KOPT-K1 (cell line): ENCODE results near the gene RGL3.

Source experiments
- H3K27ac ChIP-seq: fragments of 200-600 bp; sonication (generic); 2 replicates; pipeline ENCODE4 v1.5.1; 2016; ENCODE audit warnings: antibody characterized with exemption, mild to moderate bottlenecking, low read depth, low read length; ENCODE audit not compliant: poor library complexity, severe bottlenecking
- H3K36me3 ChIP-seq: fragments of 200-600 bp; sonication (generic); 2 replicates; pipeline ENCODE4 v1.5.1; 2017; ENCODE audit warnings: antibody characterized with exemption, mild to moderate bottlenecking, low read length, moderate library complexity; ENCODE audit not compliant: insufficient read depth
- H3K9me3 ChIP-seq: fragments of 200-600 bp; sonication (generic); 2 replicates; pipeline ENCODE4 v1.5.1; 2017; ENCODE audit warnings: antibody characterized with exemption, low read length, mild to moderate bottlenecking; ENCODE audit not compliant: insufficient read depth, poor library complexity, severe bottlenecking

RGL3 gene

DNA sequence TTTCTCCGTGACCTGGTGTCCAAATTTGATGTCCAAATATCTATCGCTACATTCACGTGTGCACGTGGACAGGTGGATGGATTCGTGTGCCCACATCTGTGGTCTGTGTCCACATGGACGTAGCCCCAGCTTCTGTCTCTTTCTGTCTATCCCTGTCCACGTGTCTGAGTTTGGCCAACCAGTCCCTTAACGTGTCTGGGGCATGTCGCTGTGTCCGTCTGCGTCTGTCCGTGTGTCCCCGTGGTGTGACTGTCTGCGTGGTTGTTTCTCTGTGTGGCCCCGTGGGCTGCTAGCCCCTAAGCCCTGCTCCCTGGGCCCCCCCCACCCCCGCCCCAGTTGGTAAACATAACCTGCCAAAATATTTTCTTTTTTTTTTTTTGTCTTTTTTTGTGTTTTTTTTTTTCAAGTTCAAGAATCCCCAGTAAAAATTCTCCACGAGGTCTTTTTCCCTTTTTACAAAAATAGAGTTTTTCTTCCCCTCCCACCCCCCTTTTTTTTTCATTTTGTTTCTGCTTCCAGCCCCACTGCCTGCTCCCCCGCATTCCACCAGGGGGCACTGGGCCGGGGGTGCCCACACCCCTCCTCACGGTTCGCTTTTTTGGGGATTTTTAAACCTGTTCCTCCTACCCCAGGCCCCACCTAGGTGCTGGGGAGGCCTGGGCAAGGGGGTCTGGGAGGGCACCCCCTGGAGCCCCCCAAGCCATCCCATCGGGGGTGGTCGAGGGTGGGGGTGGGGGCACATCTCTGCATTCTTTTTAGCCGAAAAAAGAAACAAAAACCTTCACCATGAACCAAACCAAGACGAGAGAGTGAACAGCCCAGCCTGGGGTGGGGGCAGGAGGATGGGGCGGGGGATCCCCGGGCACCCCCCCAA, 34.6 kb upstream of the RGL3 start:
- peaks cover 25% of the 10 kb centered on the region for H3K36me3 ChIP-seq
- H3K9me3 ChIP-seq = no peaks in the 10 kb centered on the region
- no peak overlapping the region for H3K27ac ChIP-seq

DNA sequence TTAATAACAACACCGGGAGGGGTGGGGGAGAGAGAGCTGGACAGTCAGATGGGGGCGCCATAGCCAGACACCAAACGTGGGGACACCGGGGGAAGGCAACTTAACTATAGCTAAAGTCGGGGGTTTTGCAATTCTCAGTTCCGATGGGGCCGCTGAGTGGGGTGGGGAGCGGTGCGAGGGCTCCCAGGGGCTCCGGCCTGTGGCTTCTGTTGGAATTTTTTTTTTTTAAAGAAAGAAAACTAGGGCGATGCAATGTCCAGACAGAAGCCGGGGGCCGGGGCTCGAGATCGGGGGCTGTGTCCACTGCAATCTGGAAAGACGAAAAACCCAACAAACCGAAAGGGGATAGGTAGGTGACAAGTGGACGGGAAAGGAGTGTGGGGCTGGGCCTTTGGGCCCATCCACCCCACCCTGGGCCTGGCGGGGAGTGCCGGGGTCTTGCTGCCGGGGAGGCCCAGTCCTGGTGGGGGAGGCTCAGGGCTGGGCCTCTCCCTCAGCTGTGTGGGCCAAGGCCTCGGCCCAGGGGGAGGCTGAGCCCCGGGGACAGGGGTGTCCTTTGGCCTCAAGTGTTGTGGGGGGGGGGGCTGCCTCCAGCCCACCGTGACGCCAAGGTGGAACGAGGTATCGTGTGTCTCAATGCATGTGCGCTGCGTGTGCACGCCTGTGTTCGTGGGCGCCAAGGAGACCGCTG, 33.7 kb upstream of the RGL3 start:
- Histone ChIP-seq H3K9me3 (no peaks in the 10 kb centered on the region), H3K36me3 (peaks cover 34% of the 10 kb centered on the region), H3K27ac (no peak overlapping the region)

DNA sequence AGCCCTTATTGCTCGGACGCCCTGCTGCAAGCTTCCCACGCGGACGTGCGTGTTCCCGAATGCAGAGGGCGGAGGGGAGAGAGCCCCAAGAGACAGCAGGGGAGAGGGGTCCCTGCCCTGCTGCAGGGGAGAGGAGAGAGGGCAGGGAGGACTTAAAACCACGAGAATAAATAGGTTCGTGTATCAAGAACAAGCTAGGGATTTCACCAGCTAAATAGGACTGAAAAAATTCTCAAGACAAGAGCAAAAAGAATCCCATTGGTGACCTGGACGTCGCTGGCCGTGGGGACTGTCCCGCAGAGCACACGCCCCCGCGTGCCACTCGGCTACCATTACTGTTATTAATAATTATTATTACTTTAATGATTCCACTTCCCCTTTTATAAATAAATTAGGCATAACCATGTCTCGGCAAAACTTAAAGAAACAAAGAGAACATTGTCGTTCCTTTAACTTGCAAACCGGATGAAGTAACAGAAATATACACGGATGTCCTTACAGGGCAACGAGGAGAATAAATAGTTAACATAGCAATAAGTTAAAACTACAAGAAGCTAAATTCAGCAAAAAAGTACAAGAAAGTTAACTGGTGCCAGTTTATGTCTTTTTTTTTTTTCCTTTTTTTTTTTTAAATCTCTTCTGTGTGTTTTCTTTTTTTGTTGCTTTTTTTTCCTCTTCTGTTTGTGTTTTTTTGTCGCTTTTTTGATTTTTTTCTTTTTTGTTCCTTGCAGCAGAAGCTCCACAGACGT, 32.9 kb upstream of the RGL3 start:
- Histone ChIP-seq H3K9me3 (no peaks in the 10 kb centered on the region), H3K36me3 (peaks cover 42% of the 10 kb centered on the region), H3K27ac (no peak overlapping the region)

DNA sequence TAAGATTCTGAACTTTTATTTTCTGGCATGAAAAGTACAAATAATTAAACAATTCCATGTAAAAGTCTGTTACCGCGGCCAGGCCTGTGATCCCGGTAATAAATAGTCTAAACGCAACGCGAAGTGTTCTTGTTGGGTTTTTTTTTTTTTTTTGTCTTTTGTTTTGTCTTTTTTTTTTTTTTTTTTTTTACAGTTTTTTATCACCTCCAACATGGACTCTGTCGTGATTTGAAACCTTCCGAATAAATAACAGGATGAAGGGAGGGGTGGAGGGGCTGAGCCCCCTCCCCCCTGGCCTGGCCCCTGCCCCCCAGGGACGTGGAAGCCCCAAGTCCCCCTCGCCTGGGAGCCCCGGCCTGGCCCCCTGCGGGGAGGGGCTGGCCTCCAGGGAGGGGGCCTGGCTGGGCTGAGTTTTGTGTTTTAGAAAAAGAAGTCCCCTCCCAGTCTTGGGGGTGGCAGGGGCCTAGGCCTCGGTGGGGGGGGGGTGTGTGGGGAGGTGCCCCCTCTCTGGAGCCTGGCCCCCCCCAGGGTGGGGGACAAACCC, 32.3 kb upstream of the RGL3 start:
- H3K9me3 ChIP-seq = no peaks in the 10 kb centered on the region
- H3K36me3 ChIP-seq = peaks cover 48% of the 10 kb centered on the region
- H3K27ac ChIP-seq = no peak overlapping the region

DNA sequence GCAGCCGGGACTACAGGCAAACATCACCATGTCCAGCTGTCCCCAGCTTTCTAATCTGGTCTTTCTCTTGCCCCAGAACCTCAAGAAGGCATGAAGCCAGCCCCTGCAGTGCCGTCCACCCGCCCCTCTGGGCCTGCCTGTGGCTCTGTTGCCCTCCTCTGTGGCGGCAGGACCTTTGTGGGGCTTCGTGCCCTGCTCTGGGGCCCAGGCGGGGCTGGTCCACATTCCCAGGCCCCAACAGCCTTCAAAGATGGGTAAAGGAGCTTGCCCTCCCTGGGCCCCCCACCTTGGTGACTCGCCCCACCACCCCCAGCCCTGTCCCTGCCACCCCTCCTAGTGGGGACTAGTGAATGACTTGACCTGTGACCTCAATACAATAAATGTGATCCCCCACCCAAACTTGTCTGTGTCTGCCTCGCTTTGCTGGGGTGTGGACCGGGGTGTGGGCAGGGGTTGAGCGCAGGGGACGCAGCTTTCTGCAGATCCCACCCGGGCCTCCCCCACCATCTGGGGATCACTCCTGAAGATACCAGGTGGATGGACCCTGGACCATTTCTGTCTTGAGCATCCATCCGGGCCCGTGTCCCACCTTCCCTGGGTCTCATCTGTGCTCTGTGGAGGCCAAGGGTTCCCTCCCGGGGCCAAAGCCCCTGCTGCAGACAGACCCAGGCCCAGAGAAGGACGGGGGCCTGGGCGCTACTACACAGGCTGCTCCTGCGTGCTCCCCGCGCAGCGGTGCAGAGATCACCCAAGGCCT, 31.6 kb upstream of the RGL3 start:
- Histone ChIP-seq H3K27ac (no peak overlapping the region), H3K36me3 (peaks cover 55% of the 10 kb centered on the region), H3K9me3 (no peaks in the 10 kb centered on the region)

DNA sequence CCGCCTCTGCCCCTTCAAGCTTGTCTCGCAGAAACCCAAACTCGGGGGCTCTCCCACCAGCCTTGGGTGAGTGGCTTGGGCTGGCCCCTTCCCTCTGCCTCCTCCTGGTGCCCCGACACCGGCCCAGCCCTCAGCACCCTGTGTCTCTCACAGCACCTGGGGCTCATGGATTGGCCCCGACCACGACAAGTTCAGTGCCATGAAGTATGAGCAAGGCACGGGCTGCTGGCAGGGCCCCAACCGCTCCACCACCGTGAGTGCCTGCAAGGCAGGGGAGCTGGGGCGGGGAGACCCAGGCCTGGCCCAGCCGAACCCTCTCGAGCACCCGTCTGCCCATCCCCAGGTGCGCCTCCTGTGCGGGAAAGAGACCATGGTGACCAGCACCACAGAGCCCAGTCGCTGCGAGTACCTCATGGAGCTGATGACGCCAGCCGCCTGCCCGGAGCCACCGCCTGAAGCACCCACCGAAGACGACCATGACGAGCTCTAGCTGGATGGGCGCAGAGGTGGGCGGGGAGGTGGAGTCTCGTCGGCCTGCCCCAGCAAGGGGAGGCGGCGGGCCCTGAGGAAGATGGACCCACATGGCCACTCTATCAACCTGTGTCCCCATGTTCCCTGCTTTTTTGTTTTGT, 29.9 kb upstream of the RGL3 start:
- Histone ChIP-seq H3K9me3 (no peaks in the 10 kb centered on the region), H3K36me3 (peaks cover 72% of the 10 kb centered on the region), H3K27ac (no peak overlapping the region)

DNA sequence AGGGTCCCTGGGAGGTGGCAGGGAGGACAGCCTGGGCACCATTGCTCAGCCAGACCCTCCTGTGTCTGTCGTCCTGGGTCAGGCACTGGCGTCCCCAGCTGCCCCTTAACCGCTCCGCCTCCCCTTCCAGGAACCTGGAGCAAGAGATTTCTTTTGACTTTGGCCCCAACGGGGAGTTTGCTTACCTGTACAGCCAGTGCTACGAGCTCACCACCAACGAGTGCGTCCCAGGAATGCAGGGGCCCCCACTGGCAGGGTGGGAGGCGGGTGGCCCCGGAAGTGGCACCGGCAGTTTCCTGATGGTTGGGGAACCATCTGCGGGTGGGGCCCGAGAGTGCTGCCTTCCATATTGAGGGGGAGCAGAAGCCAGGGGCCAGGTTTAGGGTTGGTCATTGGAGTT, 29.3 kb upstream of the RGL3 start:
- peaks cover 78% of the 10 kb centered on the region for H3K36me3 ChIP-seq
- no peaks in the 10 kb centered on the region for H3K9me3 ChIP-seq
- no peak overlapping the region for H3K27ac ChIP-seq

DNA sequence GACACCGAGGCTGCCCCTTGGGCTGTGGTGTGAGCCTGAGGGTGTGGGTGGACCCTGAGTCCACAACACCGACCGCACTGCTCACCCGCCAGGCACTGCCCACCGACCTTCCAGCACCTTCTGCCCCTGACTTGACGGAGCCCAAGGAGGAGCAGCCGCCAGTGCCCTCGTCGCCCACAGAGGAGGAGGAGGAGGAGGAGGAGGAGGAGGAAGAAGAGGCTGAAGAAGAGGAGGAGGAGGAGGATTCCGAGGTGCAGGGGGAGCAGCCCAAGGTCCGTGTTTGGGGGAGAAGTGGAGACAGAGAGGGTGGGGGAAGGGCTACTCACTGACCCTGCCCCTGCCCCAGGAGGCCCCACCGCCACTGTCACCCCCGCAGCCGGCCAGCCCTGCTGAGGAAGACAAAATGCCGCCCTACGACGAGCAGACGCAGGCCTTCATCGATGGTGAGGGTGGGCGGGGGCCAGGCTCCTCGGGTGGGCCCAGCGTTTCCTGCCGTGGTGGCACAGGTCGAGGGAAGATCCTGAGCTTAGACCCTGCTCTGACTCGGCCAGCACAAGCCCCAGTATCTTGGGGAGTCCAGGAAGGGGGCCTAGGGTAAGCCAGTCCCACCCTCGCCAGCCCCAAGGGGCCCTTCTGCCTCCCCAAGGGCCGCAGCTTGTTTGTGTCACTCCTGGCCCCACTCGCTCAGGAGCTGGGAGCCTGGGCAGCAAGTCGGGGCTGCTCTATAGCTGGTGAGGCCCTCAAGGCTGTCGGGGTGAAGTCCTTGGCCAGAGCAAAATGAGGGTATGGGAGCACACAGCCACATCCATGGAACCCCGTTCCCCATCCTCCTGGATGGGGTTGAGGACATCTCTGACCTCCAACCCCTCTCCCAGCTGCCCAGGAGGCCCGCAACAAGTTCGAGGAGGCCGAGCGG, 28.5 kb upstream of the RGL3 start:
- Histone ChIP-seq H3K9me3 (no peaks in the 10 kb centered on the region), H3K27ac (no peak overlapping the region), H3K36me3 (peaks cover 86% of the 10 kb centered on the region)

DNA sequence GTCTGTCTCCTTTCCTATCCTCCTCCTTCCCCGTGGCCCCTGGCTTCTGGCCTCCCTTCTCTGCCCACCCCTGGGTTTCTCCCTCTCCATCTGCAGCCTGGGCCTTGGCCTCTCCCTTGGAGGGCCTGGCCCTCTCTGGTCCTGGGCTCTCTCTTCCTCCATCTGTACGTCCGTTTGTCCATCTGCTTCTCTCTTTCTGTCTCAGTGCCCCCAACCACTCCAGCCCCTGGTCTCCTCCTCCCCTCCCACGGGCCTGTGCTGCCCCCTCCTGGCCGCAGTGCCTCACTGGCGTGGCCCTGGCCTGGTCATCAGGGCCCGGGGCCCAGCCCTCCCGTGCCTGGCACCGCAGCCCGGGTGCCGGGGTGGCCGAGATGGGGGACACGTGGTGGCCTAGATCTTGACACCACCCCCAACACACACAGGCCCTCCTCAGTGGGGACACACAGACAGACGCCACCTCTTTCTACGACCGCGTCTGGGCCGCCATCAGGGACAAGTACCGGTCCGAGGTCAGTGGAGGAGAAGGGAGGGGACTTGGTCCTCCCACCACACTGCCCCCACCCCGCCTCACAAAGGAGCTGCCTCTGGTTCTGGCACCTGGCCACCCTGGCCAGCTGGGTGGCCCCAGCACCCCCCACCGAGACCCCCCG, 27.7 kb upstream of the RGL3 start:
- Histone ChIP-seq H3K36me3 (peaks cover 94% of the 10 kb centered on the region), H3K27ac (no peak overlapping the region), H3K9me3 (no peaks in the 10 kb centered on the region)

DNA sequence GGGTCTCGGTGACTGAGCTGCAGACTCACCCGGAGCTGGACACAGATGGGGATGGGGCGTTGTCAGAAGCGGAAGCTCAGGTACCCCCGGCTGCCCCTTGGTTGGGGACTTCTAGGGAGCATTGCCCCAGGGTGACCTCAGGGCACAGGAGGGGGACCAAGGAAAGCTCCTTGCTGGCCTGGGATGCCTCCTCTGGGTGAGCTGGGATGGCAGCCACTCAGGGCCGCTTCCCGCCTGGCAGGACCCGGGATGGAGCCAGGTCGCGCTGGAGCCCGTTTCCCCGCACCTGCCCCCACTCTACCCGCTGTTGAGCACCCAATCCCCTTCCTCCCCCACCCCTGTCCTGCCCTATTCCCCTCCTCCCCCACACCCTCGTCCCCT, 27.1 kb upstream of the RGL3 start:
- Histone ChIP-seq H3K27ac (no peak overlapping the region), H3K9me3 (no peaks in the 10 kb centered on the region), H3K36me3 (peaks cover 99% of the 10 kb centered on the region)

DNA sequence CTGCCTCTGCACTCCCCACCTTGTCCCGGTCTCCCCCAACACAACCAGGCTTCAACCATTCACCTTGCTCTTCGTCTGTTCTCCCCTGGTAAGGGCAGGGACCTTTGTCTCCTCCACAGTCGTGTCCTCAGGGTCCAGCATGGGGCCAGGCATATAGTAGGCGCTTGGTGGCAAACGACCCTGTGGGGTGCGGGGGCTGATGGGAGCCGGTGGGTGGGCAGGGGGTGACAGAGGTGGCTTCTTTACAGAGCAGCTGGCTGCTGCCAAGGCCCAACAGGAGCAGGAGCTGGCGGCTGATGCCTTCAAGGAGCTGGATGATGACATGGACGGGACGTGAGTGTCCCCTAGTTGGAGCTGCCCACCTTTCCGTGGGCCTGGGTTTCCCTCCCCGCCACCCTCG, 26.0 kb upstream of the RGL3 start:
- no peaks in the 10 kb centered on the region for H3K9me3 ChIP-seq
- H3K27ac ChIP-seq = no peak overlapping the region
- H3K36me3 ChIP-seq = peaks cover 100% of the 10 kb centered on the region

DNA sequence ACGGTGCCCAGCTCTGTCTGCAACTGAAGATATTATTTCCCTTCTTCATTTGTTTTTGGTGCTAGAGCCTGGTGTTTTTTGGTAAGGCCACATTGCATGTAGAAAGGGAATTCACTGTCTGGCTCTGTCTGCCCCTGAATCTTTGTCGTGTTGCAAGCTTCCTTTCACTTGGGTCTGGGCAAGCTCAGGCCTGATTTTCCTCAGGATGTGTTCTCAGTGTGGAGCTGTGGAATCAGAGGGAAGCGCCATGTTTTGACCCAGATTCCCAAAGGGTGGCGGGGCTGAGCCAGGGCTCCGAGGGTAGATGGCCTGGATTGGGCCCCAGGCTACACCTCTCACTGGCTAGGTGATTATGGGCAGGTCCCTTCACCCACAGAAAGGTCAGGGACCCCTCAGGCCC, 24.9 kb upstream of the RGL3 start:
- Histone ChIP-seq H3K27ac (no peak overlapping the region), H3K36me3 (peaks cover 98% of the 10 kb centered on the region), H3K9me3 (no peaks in the 10 kb centered on the region)

DNA sequence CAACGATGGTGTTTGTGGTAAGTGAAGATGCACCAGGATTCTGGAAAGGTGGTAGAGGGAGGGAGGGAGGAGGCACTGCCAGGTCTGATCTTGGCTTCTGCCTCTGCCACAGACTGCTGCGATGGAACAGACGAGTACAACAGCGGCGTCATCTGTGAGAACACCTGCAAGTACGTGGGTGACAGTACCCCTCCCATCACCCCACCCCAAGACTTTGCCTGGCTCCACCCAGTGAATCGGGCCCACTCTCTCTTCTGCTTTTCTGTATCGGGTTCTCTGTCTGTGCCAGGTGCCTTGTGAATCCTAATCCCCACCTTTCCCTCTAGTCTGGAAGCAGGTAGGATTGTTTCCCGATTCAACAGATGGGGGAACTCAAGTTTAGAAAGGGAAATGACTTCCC, 18.8 kb upstream of the RGL3 start:
- H3K27ac ChIP-seq = no peak overlapping the region

More for the DNA sequence above, 18.8 kb upstream of the RGL3 start:
- peaks cover 66% of the 10 kb centered on the region for H3K36me3 ChIP-seq
- H3K9me3 ChIP-seq = no peaks in the 10 kb centered on the region
